ENCODE results near the gene TFB2M.

GRCh38 chr1:246515390-246516005 lies 50.6 kb downstream of the TFB2M start:
- TF ChIP-seq CTCF (optimal IDR thresholded peaks at IDR 0.05 in 1 of 3, IDR thresholded peaks at IDR 0.05 in 1 of 3, conservative IDR thresholded peaks at IDR 0.05 in 1 of 3; ENCODE audit: extremely low read depth in 1 of 3, insufficient read depth in 2 of 3, low read length in 3 of 3), result no peak
- no peak for TF ChIP-seq EZH2 (IDR thresholded peaks at IDR 0.05; ENCODE audit: low read length)
